GM15510 (cell line): ENCODE data around the gene EPHA4.

ENCODE experiments used
- POLR2A ChIP-seq: IDR thresholded peaks from 3 replicates; pipeline ENCODE4 v1.6.1; 2011; ENCODE audit warnings: borderline replicate concordance; ENCODE audit not compliant: insufficient read length; ENCODE audit errors: extremely low read depth

The EPHA4 gene

GRCh38 chr2:221439761-221440479 is 132.2 kb downstream of the EPHA4 start:
- no peak for TF ChIP-seq POLR2A

- no peak for TF ChIP-seq POLR2A
Measured at GRCh38 chr2:221437056-221437455, 135.0 kb downstream of the EPHA4 start.

GRCh38 chr2:221435171-221435570 is 136.9 kb downstream of the EPHA4 start:
- no peak for TF ChIP-seq POLR2A

- TF ChIP-seq POLR2A: no peak
Measured at GRCh38 chr2:221434142-221434541, 138.0 kb downstream of the EPHA4 start.

- no peak for TF ChIP-seq POLR2A
Measured at GRCh38 chr2:221431477-221431876, 140.6 kb downstream of the EPHA4 start.

GRCh38 chr2:221429741-221430491 is 142.2 kb downstream of the EPHA4 start:
- TF ChIP-seq POLR2A: no peak

- no peak for TF ChIP-seq POLR2A
Measured at GRCh38 chr2:221428896-221429295, 143.2 kb downstream of the EPHA4 start.

- TF ChIP-seq POLR2A: no peak
Measured at GRCh38 chr2:221426929-221427328, 145.2 kb downstream of the EPHA4 start.

GRCh38 chr2:221425891-221426290 is 146.2 kb downstream of the EPHA4 start:
- TF ChIP-seq POLR2A: no peak

GRCh38 chr2:221425353-221425752 is 146.8 kb downstream of the EPHA4 start:
- TF ChIP-seq POLR2A: no peak

- no peak for TF ChIP-seq POLR2A
Measured at GRCh38 chr2:221423210-221423804, 148.8 kb downstream of the EPHA4 start.

GRCh38 chr2:221422516-221423209 is 149.4 kb downstream of the EPHA4 start:
- no peak for TF ChIP-seq POLR2A

GRCh38 chr2:221420245-221420644 is 151.9 kb downstream of the EPHA4 start:
- no peak for TF ChIP-seq POLR2A

GRCh38 chr2:221415789-221416188 is 156.3 kb downstream of the EPHA4 start:
- TF ChIP-seq POLR2A: no peak

GRCh38 chr2:221412978-221413377 is 159.1 kb downstream of the EPHA4 start:
- no peak for TF ChIP-seq POLR2A
